GM23248 (cell line): Measurements from ENCODE around the gene CKAP5.

Experiments used
- EZH2 ChIP-seq: fragments of 200-600 bp; sonication (generic); IDR thresholded peaks from 2 replicates; pipeline ENCODE4 v1.6.1; 2018; ENCODE audit warnings: antibody characterized with exemption, mild to moderate bottlenecking; ENCODE audit not compliant: insufficient read depth, poor library complexity, severe bottlenecking
- EZH2phosphoT487 ChIP-seq: fragments of 200-600 bp; sonication (generic); IDR thresholded peaks from 2 replicates; pipeline ENCODE4 v1.6.1; 2018; ENCODE audit warnings: antibody characterized with exemption, moderate library complexity, mild to moderate bottlenecking, low read depth; ENCODE audit not compliant: insufficient read depth

DNA sequence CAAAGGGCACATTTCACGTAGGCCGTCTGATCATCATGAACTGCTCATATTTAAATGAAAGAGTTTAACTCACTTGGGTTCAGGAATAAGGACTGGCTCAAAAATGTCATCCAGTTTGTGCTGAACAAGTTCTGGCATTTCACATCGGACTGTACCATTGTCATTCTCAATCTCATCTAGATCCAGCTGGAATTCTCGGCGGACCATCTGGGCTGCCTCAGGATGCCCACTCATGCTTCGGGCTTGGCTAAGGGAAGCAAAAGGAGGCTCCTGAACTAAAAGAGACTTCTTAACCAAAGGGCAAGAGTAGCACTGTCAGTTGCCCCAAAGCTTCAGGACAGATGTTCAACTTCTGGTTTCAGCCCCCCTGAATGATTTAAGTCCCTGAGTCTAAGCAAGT lies 86.9 kb downstream of the CKAP5 start:
- no peak for TF ChIP-seq EZH2
- TF ChIP-seq EZH2phosphoT487: no peak
